Cortex of kidney (tissue), 1 donor: ENCODE data around the gene SH3BP4.

Source experiments
- DNase-seq: peaks from one replicate; lab custom pipeline; 2025; lab: John Stamatoyannopoulos, UW

SH3BP4 gene

DNA sequence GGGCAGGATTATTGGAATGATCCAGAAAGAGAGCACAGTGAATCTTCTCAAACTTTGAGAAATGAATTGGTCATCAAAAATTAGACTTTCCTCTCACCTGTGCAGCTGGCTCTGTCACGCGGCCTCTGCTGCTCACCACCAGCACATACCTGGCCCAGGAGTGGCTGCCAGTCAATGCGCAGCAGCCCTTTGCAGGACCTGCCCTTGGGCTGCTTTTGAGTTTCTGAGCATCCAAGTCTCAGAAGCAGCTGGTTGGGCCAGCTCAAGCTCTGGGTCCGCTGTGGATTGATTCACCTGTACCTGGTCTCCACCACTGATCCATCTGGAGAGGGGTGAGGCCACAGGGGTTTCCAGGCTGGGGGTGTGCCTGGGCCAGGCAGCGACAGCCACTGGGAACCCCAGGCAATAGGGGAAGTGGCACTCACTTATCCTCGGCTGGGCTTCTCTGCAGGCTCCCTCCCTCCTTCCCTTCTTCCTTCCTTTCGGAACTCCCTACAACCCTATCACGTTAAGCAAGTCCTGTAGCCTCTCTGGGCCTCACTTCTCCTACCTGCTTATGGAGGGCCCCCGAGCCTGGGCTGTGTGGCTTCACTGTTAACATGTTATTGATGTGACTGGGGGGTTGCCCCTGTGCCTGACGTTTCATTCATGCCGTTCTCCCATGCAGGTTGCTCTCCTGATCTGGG lies 48.1 kb downstream of the SH3BP4 start:
- no peak for DNase-seq

DNA sequence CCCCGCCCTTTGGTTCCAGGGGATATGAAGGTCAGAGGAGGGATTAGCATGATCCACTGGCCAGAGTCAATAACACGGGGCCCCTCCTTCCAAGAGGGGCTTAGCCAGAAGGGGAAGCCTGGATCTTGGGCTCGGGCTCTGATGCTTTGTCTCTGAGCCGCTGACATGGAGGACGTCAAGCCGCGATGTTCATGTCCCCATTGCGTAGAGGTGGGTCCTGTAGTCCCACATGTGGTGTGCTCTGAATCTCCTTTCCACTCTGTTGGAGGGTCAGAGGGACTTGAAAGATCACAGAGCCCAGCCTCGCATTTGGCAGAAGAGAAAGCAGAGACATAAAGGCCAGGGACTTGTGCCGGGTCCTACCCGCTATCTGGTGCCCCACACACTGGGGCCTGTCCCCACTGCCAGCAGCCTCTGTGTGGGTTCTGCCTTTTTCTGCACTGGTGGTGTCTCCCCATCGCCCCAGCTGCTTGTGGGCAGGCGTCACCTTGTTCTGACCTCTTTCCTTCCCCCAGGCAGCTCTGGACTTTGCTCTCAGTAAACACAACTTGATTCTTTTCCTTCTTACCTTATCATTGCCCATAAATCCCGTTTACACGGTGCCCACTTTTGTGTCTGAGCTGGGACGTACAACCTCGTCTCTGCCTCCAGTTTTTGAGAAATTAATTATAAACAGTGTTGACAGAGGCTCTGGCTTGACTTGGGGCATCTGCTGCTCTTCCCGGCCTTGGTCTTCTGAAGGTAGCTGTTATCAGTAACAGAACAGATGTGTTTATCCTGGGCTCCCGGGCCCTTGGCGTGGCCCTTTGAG lies 48.8 kb downstream of the SH3BP4 start:
- DNase-seq = no peak

DNA sequence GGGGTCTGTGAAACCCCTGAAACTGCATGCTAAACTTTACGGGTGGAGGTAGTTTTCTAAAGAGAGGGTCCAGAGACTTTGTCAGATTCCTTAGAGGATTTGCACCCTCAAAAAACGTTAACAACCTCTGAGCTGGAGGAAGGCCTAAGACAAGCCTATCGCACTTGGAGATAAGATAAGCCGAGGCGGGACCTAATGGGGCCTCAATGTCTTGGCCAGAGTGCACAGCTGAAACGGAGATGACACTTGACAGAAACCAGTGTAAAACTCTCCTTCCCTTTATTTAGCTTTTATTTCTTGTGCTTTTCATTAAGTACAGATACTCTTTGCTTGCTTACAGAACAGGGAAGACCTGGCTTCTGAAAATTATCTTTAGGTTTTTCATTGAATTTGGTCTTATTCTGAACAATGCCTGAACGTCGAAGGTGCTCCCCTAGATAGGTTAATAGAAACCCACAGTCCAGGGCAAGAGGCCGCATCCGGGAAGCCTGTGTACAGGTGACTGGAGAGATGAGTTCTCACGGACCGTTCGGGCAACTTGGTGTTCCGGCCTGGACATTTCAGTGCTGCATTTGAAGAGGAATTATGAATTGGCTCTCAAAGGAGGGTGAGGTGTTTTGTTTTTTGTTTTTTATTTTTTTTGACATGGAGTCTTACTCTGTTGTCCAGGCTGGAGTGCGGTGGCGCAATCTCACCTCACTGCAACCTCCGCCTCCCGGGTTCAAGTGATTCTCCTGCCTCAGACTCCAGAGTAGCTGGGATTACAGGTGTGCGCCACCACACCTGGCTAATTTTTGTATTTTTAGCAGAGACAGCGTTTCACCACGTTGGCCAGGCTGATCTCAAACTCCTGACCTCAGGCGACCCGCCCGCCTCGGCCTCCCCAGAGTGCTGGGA lies 49.7 kb downstream of the SH3BP4 start:
- no peak for DNase-seq

DNA sequence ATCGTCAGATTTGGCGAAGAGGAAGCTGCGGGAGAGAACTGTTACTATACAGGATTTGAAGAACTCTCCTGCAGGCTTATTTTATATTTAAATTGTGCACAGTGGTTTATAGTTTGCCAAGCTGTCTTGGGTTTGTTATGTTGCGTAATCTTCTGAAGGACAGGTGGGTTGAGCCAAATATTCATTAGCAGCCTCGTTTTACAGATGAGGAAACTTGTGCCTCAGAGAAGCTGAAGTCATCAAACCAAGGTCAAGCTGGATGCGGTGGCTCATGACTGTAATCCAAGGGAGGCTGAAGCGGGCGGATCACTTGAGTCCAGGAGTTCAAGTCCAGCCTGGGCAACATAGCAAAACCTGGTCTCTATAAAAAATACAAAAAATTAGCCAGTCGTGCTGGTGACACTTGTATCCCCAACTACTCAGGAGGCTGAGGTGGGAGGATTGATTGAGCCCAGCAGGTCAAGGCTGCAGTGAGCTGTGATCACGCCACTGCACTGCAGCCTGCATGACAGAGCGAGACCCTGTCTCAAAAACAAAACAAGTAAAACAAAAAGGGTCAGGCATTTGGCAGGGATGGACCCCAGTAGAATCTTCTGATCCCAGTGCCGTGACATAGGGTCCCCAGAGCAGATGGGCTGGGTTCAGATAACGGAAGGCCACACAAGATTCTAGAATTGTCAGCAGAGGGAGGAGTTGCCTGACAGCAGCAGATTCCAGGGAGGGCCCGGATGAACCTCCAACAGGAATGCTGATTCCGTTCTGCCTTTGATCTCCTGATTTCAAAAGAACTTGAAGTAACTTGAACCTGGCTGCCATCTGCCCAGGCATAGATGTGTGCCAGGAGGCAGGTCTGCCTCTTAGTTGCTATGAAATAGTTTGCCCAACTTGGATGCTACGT lies 50.6 kb downstream of the SH3BP4 start:
- no peak for DNase-seq

DNA sequence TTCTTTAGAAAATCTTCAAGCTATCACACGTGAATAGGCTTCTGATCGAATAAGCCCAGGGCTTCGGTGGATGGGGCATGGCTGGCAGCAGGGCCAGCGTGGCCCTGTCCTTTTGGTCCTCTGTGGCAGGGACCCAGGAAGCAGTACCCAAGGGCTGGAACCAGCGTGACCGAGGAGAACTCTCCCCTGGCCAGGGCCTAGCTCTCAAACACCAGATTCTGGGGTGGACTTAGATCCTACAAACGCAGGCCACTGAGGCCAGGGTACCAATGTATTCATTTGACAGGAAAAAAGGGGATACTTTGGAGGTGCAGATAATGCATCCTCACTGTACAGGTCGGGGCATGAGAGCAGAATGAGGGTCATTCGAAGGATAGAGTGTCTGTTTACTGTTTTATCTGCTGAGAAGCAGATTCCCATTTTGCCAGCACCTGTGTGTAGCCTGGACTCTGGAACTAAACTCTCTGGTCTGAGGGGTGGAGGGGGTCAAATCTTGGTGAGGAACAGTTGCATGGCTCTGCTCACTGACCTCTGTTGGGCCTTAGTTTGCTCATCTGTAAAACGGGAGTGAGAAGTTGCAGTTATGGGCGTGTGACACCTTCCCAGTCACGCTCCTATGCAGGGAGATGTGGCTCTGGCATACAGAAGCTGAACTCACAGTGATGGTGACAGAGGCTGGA lies 51.4 kb downstream of the SH3BP4 start:
- DNase-seq = no peak

DNA sequence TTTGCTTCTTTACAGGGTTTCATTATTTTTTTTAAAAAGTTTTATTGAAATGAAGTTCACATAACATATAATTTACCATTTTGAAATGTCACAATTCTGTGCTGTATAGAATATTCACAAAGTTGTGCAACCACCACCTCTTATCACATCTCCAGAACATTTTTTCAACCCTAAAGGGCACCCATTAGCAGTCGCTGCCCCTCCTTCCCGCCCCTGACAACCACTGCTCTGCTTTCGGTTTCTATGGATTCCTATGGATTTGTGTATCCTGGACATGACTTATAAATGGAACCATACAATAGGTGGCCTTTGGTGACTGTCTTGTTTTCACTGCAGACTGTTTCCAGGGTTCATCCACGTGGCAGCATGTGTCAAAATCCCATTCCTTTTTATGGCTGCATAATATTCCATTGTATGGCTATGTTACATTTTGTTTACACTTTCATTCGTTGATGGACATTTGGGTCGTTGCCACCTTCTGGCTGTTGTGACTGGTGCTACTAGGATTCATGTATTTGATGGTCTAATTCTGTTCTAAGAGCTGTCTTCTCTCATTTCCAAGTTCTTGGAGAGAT lies 52.6 kb downstream of the SH3BP4 start:
- DNase-seq = no peak

DNA sequence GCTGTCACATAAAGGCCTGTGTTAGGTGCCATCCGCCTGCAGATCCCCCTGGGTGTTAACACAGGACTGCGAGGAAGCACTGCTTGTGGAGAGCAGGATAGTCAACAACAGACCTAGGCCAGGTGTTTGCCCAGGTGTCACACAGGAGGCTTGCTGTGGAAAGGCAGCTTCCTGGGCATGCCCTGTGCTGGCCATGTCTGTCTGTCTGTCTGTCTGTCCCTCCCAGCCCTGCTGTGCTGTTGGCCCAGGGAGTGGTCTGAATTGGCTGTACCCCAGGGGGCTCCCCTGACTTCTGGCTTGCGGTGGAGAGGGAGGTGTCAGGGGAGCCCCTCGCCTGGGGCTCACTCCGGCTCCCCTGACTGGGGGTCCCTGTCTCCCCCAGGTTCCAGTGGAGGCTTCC lies 53.2 kb downstream of the SH3BP4 start:
- no peak for DNase-seq

DNA sequence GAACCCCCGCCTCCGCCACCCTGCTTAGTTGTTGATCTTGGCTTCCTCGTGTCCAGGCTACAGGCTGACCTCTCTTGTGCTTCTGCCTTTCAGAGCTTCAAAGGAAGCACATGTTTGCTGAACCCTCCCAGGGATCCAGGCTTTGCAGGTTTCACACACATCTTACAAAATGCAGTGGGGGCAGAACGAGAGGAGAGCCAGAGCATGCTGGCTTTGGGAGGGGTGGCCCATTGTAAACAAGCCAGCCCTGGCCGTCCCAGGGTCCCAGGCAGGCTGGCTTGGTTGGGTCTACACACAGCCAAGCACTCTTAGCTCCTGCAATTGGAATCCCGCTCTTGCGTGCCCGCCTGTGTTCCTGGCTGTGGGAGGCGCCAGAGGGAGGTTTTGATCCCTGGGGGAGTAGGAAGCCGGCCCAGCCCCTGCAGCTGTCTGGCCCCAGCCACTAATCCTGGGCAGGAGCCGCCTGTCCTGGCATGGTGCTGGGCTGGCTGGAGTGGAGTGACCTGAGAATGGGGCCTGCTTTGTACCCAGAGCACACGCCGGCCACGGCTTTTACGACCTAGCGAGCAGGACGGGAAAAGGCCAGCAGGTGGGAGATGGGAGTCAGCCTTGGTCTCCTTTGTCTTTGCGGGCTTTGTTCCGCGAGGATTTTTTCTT lies 53.9 kb downstream of the SH3BP4 start:
- no peak for DNase-seq

DNA sequence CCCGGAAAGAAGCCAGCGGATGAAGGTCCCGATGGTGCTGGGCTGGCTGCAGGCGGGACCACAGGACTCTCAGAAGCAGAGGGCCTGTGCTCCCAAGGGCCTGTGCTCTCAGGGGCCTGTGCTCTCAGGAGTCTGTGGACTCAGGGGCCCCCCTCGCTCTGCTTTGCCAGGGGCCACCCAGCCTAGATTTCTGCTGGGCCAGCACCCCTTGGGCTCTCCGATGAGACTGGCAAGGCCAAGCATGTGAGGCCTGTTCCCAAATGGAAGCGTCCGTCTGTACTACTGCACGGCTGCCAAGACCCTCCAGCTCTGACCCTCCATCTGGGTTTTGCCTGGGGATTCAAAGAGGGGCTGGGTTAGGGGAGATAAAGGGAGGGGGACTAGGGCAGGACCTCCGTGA lies 54.6 kb downstream of the SH3BP4 start:
- DNase-seq = no peak

DNA sequence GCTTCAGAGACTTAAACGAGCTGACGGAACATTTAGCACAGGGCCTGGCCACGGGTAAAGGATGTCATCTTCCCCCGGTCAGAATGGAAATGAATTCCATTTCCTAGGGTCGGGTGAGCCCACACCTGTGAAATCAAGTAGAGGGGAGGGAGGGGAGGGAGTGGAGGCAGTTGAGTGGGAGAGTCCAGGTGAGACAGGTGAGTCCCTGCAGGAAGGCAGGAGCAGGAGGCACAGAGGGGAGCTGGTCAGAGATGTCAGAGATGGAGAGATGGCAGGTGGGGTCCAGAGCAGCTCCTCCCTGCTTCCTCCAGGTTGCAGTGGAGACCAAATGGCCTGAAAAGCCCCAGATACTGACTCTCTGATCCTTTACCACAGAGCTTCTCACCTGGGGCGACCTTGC lies 55.2 kb downstream of the SH3BP4 start:
- DNase-seq = no peak

DNA sequence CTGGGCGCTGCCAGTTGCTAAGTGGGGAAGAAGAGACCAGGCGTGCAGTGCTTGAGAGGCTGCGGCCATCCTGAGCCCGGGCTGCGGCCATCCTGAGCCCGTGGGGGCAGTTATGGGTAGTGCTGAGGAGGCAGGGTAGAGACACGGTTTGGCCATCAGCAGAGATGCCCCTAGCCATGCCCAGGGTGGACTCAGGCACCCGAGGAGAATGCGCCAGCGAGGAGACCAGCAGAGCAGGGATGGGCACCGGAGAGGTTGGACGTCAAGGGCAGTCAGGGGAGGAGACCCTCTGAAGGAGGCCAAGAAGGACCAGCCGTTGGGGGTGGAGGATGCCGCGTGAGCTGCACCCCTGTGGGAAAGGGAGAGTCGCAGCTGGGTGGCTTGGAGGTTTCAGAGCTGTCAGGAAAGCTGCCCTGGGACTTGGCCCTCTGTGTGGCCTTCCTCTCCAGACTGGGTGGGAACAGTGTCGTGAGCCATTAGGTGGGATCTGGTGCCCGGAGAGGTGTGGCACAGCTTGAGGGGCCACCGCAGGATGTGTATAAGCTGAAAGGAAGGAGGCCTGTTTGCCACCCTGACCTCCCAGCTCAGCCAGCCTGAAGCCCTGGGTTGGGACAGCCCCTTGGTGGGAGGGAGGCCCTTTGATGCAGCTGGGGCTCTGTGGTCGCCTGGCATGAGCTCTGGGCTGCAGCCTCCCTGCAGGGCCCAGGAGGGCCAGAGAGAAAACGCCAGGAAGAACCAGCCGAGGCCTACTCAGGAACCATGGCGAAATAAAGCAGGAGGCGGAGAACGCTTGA lies 56.0 kb downstream of the SH3BP4 start:
- DNase-seq = no peak

DNA sequence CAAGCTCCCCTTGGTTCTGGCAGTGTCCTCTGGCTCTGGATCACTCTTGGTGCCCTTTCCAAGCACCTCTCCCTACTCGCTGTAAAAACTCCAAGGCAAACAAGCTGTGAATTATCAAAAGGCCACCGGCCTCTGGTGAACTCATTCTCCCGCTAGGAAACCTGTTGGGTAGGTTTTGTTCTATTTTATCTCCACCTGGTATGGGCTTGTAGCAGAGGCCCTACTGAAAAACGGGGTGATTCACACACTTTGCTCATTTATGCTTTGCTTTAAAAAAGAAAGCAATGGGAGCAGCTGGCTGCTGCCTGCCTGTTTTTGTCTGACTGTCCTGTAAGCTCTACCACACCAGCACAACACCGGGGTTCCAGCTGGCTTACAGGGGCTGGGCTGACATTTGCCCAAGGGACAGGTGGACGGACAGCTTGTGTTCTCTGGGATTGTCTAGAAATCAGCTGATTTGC lies 56.8 kb downstream of the SH3BP4 start:
- DNase-seq = no peak

DNA sequence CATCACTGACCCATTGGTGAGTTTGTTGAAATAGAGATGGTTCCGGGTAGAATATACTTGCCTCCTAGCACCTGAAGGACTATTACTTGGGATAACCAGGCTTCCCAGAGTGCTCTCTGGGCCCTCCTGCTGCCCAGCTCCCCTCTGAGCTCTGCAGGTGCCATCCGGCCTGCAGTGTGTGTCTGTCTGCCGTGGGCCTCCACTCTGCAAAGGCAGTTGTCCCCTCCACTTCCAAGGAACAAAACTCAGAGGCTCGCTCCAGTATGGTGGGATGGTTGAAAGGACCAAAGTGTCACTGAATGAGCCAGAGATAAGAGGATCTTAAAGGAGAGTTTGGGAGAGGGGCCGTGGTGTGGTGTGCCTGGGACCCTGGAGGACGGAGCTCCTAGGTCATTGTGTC lies 57.3 kb downstream of the SH3BP4 start:
- no peak for DNase-seq

DNA sequence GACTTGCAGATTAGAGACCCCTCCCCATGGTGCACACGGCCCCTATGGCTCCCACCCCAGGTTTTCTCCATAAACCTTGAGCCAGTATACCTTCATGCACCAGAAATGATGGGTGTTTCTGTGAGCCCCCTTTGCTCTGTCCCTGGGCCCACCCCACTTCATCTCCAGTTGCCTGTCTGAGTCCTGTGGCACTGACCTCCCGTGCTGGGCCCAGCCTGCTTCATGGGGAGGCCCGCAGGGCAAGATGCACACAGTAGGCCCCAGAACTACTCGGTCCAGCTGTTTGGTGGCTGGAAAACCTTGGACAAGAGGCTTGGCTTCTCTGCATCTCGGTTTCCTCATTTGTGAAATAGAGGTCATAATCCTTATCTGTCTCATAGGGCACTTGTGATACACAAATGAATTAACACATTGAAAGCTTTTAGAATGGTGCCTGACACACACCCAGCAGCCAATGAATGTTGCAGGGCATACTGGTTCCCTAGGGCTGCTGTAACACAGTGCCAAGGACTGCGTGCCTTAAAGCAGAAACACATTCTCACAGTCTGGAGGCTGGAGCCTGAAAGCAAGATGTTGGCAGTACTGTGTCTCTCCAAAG lies 58.4 kb downstream of the SH3BP4 start:
- DNase-seq = no peak

DNA sequence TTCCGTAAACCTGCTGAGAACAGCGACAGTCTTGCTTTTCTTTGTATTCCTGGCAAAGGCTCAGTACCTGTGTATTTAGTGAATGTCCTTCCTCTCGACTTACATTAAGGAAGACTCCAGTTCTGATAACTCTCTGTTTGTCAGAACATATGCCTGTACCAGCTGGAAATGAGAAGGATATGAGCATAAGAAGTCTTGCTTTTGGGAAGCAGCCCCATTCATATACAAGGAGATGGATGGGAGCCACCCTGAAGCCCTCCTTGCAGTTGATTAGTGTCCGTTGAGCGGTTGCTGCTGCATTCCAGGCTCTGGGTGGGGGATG lies 59.8 kb downstream of the SH3BP4 start:
- DNase-seq = no peak

DNA sequence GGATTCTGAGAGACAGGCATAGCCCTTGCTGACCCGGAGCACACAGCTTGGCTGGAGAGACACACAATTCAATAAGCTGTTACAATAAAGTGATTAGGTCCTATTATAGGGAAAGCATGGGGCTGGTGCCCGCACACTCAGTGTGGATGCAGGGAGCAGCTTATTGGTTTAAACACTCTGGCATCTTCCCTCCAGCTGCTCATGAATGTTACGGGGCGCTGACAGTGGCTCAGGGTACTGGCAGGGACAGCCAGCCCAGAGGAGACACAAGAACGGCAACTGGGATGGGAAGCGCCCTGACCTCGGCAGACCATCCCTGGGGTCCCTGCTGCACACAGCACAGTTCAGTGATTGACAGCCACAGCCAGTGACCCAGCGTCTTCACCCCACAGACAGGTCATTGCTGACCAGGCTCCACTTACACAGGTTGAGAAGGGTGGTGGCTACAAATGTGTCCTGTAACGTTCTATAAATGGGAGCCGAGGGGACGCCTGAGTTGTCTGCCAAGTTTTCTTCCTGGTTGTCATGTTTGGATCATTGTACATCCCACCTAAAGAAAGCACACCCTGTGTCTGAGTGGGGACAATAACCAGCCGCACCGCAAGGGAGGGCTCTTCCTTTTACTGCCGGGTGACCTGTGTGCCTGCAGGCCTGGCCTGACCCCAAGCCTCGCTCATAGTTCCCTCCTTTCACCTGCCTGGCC lies 60.3 kb downstream of the SH3BP4 start:
- no peak for DNase-seq

DNA sequence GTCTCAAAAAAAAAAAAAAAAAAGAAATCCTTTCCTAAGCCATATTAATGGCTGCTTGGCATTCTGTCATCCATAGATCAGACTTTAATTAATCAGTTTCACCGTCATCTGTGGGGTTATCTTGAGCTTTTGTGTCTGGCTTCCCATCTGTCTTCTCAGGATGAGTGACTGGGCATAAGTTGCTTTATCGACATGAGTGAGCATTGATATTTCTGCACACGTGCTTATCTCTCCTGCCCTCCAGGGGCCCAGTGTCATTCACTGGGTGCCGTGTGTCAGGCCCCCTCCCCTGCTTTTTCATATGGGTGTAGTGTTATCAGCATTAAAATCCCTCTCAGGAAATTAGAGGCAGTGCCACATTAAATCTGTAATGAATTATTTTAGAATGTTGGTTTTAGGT lies 65.6 kb downstream of the SH3BP4 start:
- no peak for DNase-seq

DNA sequence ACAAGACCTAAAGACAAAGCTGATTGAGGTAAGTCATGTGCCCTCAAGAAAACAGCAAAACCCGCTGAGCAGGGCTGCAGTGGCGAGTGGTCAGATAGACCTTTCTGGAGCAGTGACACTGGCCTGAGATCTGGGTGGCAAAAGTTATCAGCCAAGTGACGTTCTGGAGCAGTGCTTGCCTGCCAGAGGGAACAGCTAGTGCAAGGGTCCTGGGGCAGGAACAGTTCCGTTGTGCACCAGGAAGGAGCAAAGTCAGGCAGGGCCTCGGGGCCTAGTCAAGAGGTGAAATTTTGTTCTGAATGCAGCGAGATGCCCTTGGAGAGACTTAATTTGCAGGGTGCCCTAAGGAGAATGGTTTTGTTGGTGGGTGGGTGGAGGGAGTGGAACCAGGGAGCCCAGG lies 67.0 kb downstream of the SH3BP4 start:
- no peak for DNase-seq
